C4-2B (cell line): Measurements from ENCODE around the gene CATSPER3.
"Not testable (repeated sequence)": the region's sequence is repeated elsewhere in the genome, so short reads cannot be mapped to it uniquely, and the experiment has no call there.

ENCODE experiments used
- H3K27ac ChIP-seq: fragments of 450-650 bp; 2 replicates; pipeline ENCODE4 v1.5.1; 2017
- CTCF ChIP-seq: fragments of 450-650 bp; conservative IDR thresholded peaks from 2 replicates; pipeline ENCODE4 v1.5.1; 2017; ENCODE audit warnings: mild to moderate bottlenecking
- ZFX ChIP-seq: fragments of 450-650 bp; IDR thresholded peaks from 2 replicates; pipeline ENCODE4 v1.6.1; 2017

CATSPER3 gene

GRCh38 chr5:134992148-134992547, 24.4 kb downstream of the CATSPER3 start:
- no peak overlapping the region for H3K27ac ChIP-seq
- TF ChIP-seq ZFX (no peak), CTCF (no peak)

- TF ChIP-seq CTCF (no peak), ZFX (no peak)
- H3K27ac ChIP-seq = no peak overlapping the region
These were observed 25.5 kb downstream of the CATSPER3 start for GRCh38 chr5:134993161-134993560.

GRCh38 chr5:134994560-134995156, 27.0 kb downstream of the CATSPER3 start:
- TF ChIP-seq ZFX (no peak), CTCF (no peak)
- no peak overlapping the region for H3K27ac ChIP-seq

- TF ChIP-seq CTCF (no peak), ZFX (no peak)
These were observed 28.2 kb downstream of the CATSPER3 start for GRCh38 chr5:134995850-134996402.

GRCh38 chr5:134997015-134997414, 29.3 kb downstream of the CATSPER3 start:
- no peak overlapping the region for H3K27ac ChIP-seq
- TF ChIP-seq CTCF = no peak
- no peak for TF ChIP-seq ZFX

More at GRCh38 chr5:134995850-134996402, 28.2 kb downstream of the CATSPER3 start:
- no peak overlapping the region for H3K27ac ChIP-seq

- H3K27ac ChIP-seq = not testable (repeated sequence)
These were observed 30.4 kb downstream of the CATSPER3 start for GRCh38 chr5:134998068-134998467.

GRCh38 chr5:135004376-135004775, 36.7 kb downstream of the CATSPER3 start:
- H3K27ac ChIP-seq = no peak overlapping the region
- TF ChIP-seq ZFX (no peak), CTCF (no peak)

- no peak overlapping the region for H3K27ac ChIP-seq
- TF ChIP-seq CTCF (no peak), ZFX (no peak)
These were observed 37.4 kb downstream of the CATSPER3 start for GRCh38 chr5:135005076-135005475.
